SK-N-SH treated with all-trans-retinoic acid at 6 μM for 48 hours (cell line): ENCODE results near the gene ZC3H12C.

ENCODE experiments used
- ARNTL ChIP-seq: fragments of 450-650 bp; formaldehyde crosslinking; IDR thresholded peaks from 2 replicates; pipeline ENCODE4 v1.5.0; 2020; ENCODE audit warnings: low read depth, mild to moderate bottlenecking, moderate library complexity, borderline replicate concordance
- TF ChIP-seq, protein P1 (sequence below): fragments of 250-450 bp; sonication (Bioruptor Pico); IDR thresholded peaks from 2 replicates; pipeline ENCODE4 v1.5.0; 2020; ENCODE audit warnings: mild to moderate bottlenecking, moderate library complexity
- TF ChIP-seq, protein P2 (sequence below): fragments of 250-450 bp; sonication (Bioruptor Pico); IDR thresholded peaks from 2 replicates; pipeline ENCODE4 v1.5.1; 2020; ENCODE audit warnings: low read depth, mild to moderate bottlenecking, moderate library complexity

DNA sequence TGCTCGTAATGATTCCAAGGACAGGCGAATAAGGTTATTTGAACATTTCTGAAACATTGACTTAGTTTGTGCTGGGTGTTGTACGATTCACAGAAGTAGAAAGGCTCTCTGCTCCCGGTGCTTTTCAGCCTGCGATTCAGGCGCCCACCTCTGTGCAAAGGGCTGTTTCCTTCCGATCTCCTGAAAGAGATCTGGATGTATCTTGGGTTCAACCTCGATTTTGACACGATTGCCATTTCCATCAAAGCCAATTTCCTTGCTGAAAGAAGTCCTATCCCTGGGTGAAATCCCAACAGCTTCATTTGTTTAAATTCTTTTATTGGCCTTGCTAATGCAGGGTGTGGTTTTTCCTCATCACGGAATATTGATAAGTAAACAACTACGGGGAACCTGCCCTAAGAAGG, 1.1 kb upstream of the ZC3H12C start:
- TF ChIP-seq, protein P1, sequence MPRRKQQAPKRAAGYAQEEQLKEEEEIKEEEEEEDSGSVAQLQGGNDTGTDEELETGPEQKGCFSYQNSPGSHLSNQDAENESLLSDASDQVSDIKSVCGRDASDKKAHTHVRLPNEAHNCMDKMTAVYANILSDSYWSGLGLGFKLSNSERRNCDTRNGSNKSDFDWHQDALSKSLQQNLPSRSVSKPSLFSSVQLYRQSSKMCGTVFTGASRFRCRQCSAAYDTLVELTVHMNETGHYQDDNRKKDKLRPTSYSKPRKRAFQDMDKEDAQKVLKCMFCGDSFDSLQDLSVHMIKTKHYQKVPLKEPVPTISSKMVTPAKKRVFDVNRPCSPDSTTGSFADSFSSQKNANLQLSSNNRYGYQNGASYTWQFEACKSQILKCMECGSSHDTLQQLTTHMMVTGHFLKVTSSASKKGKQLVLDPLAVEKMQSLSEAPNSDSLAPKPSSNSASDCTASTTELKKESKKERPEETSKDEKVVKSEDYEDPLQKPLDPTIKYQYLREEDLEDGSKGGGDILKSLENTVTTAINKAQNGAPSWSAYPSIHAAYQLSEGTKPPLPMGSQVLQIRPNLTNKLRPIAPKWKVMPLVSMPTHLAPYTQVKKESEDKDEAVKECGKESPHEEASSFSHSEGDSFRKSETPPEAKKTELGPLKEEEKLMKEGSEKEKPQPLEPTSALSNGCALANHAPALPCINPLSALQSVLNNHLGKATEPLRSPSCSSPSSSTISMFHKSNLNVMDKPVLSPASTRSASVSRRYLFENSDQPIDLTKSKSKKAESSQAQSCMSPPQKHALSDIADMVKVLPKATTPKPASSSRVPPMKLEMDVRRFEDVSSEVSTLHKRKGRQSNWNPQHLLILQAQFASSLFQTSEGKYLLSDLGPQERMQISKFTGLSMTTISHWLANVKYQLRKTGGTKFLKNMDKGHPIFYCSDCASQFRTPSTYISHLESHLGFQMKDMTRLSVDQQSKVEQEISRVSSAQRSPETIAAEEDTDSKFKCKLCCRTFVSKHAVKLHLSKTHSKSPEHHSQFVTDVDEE: no peak
- TF ChIP-seq ARNTL (CRISPR knock-in tag): no peak
- TF ChIP-seq, protein P2, sequence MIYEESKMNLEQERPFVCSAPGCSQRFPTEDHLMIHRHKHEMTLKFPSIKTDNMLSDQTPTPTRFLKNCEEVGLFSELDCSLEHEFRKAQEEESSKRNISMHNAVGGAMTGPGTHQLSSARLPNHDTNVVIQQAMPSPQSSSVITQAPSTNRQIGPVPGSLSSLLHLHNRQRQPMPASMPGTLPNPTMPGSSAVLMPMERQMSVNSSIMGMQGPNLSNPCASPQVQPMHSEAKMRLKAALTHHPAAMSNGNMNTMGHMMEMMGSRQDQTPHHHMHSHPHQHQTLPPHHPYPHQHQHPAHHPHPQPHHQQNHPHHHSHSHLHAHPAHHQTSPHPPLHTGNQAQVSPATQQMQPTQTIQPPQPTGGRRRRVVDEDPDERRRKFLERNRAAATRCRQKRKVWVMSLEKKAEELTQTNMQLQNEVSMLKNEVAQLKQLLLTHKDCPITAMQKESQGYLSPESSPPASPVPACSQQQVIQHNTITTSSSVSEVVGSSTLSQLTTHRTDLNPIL: no peak
